Activated naive CD4-positive, alpha-beta T cell treated with anti-CD3 and anti-CD28 coated beads, Interleukin-2, amount 50 U/mL, for 72 hours (primary cell): ENCODE data around the gene AP2A1. TPM values are rescaled to one million over a fixed set of nuclear protein-coding genes. Genes with fewer than 3 reads are reported as not detected.
A peak's percentile ranks its signal among the peaks of the same experiment; 100 is the strongest.
"Not testable (repeated sequence)": the region's sequence is repeated elsewhere in the genome, so short reads cannot be mapped to it uniquely, and the experiment has no call there.

ENCODE experiments used
- ATAC-seq, 2 donors: fragments of 150-1000 bp; cut with Tn5 transposase; 2 replicates each; pipeline ENCODE4 v1.10.0; 2021; ENCODE audit warnings: mild to moderate bottlenecking in 2 of 2, moderate library complexity in 2 of 2
- DNase-seq, 2 donors: peaks; one replicate each; pipeline ENCODE4 v3.0.0; 2021 to 2022; ENCODE audit warnings: low spot score in 2 of 2
- H3K27ac Mint-ChIP-seq, 2 donors: one replicate each; pipeline ENCODE4 v1.8.0; 2022; ENCODE audit warnings: mild to moderate bottlenecking in 2 of 2, mixed read lengths in 2 of 2
- H3K36me3 Mint-ChIP-seq, 2 donors: one replicate each; pipeline ENCODE4 v1.8.0; 2022; ENCODE audit warnings: mixed read lengths in 2 of 2
- H3K9me3 Mint-ChIP-seq, 2 donors: one replicate each; pipeline ENCODE4 v1.8.0; 2022; ENCODE audit warnings: mixed read lengths in 2 of 2
- total RNA-seq, 2 donors: library from RNA; stranded (reverse); gene quantifications; one replicate each; pipeline ENCODE4 v1.2.3, GENCODE V29; 2022

The AP2A1 gene
- total RNA-seq, 2 donors from 2014 or later, result 79.0 to 137 TPM

GRCh38 chr19:49814010-49814409, 47.2 kb downstream of the AP2A1 start:
- DNase-seq (no peak), ATAC-seq (no peak)
- Mint-ChIP-seq H3K27ac (peak overlapping the region; percentile 96 to 97), H3K9me3 (no peaks in the 10 kb centered on the region), H3K36me3 (peaks cover 8 to 9% of the 10 kb centered on the region in 2 donors)

- Mint-ChIP-seq H3K27ac (peak overlapping the region in 1 of 2 donors; percentile 99), H3K9me3 (no peaks in the 10 kb centered on the region), H3K36me3 (peaks cover 8 to 17% of the 10 kb centered on the region in 2 donors)
- no peak for DNase-seq
- no peak for ATAC-seq
Observed at GRCh38 chr19:49816590-49816989, 49.8 kb downstream of the AP2A1 start.

- DNase-seq, result peak; percentile 88 to 91
- ATAC-seq, result peak; percentile 73 to 76
- H3K9me3 Mint-ChIP-seq, result no peaks in the 10 kb centered on the region
- H3K36me3 Mint-ChIP-seq, result peaks cover under 1 to 17% of the 10 kb centered on the region in 2 donors
- H3K27ac Mint-ChIP-seq, result peak within 1 kb of the TSS; percentile 99 to 100
Observed at GRCh38 chr19:49817964-49818648, 51.3 kb downstream of the AP2A1 start, which contains the start of gene MED25. TSS of gene MED25 (plus strand) at chr19:49818289. CDS start at chr19:49818342, 53 bp downstream.

GRCh38 chr19:49818649-49819370, 52.0 kb downstream of the AP2A1 start:
- Mint-ChIP-seq H3K27ac (peak overlapping the region; percentile 99 to 100), H3K36me3 (peaks cover 0 to 17% of the 10 kb centered on the region in 2 donors), H3K9me3 (no peaks in the 10 kb centered on the region)
- DNase-seq, result no peak
- no peak for ATAC-seq

GRCh38 chr19:49819452-49820115, 52.8 kb downstream of the AP2A1 start:
- H3K9me3 Mint-ChIP-seq, ATAC-seq, DNase-seq: not testable (repeated sequence)
- Mint-ChIP-seq H3K27ac (peak overlapping the region; percentile 99 to 100), H3K36me3 (peaks cover 0 to 17% of the 10 kb centered on the region in 2 donors)

GRCh38 chr19:49820125-49820524, 53.3 kb downstream of the AP2A1 start:
- ATAC-seq (no peak), DNase-seq (no peak)
- Mint-ChIP-seq H3K27ac (no peak overlapping the region), H3K9me3 (no peaks in the 10 kb centered on the region), H3K36me3 (peaks cover 0 to 17% of the 10 kb centered on the region in 2 donors)

- Mint-ChIP-seq H3K27ac (no peak overlapping the region), H3K36me3 (peaks cover 0 to 13% of the 10 kb centered on the region in 2 donors), H3K9me3 (no peaks in the 10 kb centered on the region)
- no peak for ATAC-seq
- DNase-seq, result no peak
Observed at GRCh38 chr19:49823472-49823871, 56.7 kb downstream of the AP2A1 start.

GRCh38 chr19:49824662-49825061, 57.9 kb downstream of the AP2A1 start:
- Mint-ChIP-seq H3K36me3 (peaks cover 0 to 4% of the 10 kb centered on the region in 2 donors), H3K9me3 (no peaks in the 10 kb centered on the region), H3K27ac (no peak overlapping the region)
- DNase-seq, result no peak
- no peak for ATAC-seq

GRCh38 chr19:49827034-49827433, 60.2 kb downstream of the AP2A1 start:
- Mint-ChIP-seq H3K27ac (no peak overlapping the region), H3K36me3 (no peaks in the 10 kb centered on the region), H3K9me3 (no peaks in the 10 kb centered on the region)
- ATAC-seq (no peak), DNase-seq (no peak)

GRCh38 chr19:49829200-49829599, 62.4 kb downstream of the AP2A1 start:
- Mint-ChIP-seq H3K27ac (no peak overlapping the region), H3K36me3 (peaks cover 0 to 4% of the 10 kb centered on the region in 2 donors), H3K9me3 (no peaks in the 10 kb centered on the region)
- DNase-seq (no peak), ATAC-seq (no peak)

GRCh38 chr19:49829721-49830120, 62.9 kb downstream of the AP2A1 start:
- DNase-seq, result no peak
- no peak for ATAC-seq
- Mint-ChIP-seq H3K36me3 (peaks cover 0 to 4% of the 10 kb centered on the region in 2 donors), H3K27ac (no peak overlapping the region), H3K9me3 (no peaks in the 10 kb centered on the region)

- DNase-seq (no peak), ATAC-seq (no peak)
- H3K9me3 Mint-ChIP-seq, result no peaks in the 10 kb centered on the region
- H3K27ac Mint-ChIP-seq, result no peak overlapping the region
- peaks cover 0 to 4% of the 10 kb centered on the region in 2 donors for H3K36me3 Mint-ChIP-seq
Observed at GRCh38 chr19:49830766-49831165, 64.0 kb downstream of the AP2A1 start.

GRCh38 chr19:49831592-49831991, 64.8 kb downstream of the AP2A1 start:
- Mint-ChIP-seq H3K27ac (peak overlapping the region; percentile 0 to 79), H3K9me3 (no peaks in the 10 kb centered on the region), H3K36me3 (peaks cover 0 to 4% of the 10 kb centered on the region in 2 donors)
- ATAC-seq, result no peak
- DNase-seq, result no peak

- no peak for DNase-seq
- Mint-ChIP-seq H3K9me3 (no peaks in the 10 kb centered on the region), H3K36me3 (peaks cover 3 to 4% of the 10 kb centered on the region in 2 donors), H3K27ac (peak overlapping the region; percentile 0 to 85)
- no peak for ATAC-seq
Observed at GRCh38 chr19:49832556-49832955, 65.8 kb downstream of the AP2A1 start.

- DNase-seq, result no peak
- H3K9me3 Mint-ChIP-seq, result no peaks in the 10 kb centered on the region
- no peak overlapping the region for H3K27ac Mint-ChIP-seq
- ATAC-seq, result no peak
- H3K36me3 Mint-ChIP-seq, result peaks cover 4 to 5% of the 10 kb centered on the region in 2 donors
Observed at GRCh38 chr19:49833599-49833998, 66.8 kb downstream of the AP2A1 start.

- DNase-seq (no peak), ATAC-seq (no peak)
- Mint-ChIP-seq H3K9me3 (no peaks in the 10 kb centered on the region), H3K27ac (no peak overlapping the region), H3K36me3 (peaks cover 4 to 9% of the 10 kb centered on the region in 2 donors)
Observed at GRCh38 chr19:49835562-49835961, 68.8 kb downstream of the AP2A1 start.
